GM18861 (cell line): ENCODE data around the gene CHTF18.

Experiments
- ATAC-seq: cut with Tn5 transposase; IDR thresholded peaks from one replicate; pipeline ENCODE4 v1.9.1; 2021; ENCODE audit not compliant: unreplicated experiment

CHTF18 gene

DNA sequence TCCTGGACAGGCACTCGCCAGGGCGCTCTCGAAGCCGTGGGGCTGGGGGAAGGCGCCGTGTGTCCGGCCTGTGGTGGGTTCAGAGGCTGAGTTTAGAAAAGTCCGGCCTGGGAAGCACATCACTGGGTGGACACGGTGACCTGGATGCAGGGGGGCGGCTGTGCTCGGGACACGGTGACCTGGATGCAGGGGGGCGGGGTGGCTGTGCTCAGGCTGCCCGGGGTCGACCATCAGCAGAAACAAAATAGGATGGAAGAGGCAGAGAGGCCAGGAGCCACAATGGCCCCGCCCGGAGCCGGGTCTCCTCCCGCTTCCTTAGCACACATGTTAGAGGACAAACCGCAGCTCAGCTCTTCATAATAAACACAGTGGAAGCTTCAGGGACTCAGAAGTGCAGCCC lies 55.4 kb downstream of the CHTF18 start:
- no peak for ATAC-seq

GRCh38 chr16:844638-845350 lies 56.4 kb downstream of the CHTF18 start:
- ATAC-seq = no peak

DNA sequence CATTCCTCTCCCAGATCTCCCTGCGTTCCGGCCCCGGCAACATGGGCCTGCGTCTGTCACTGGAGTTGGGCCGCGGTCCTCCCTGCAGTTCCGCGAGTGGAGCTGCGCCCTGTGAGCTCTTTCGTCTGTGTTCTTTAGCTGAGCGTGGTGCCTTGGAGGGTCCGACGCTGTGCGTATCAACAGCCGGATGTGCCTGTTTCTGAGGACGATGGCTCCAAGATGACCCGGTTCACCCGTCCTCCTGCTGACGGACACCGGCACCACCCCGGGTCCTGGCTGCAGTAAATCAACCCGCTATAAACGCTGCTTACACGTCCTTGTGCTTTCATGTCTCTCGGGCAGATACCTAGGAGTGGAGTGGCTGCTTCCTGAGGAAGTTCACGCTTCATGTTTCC lies 56.9 kb downstream of the CHTF18 start:
- no peak for ATAC-seq

GRCh38 chr16:847151-847550 lies 58.7 kb downstream of the CHTF18 start:
- ATAC-seq = no peak
